Measurements from ENCODE around the gene SPATA6L.

SPATA6L gene

GRCh38 chr9:4548811-4549725, 117.2 kb downstream of the SPATA6L start:
- Histone ChIP-seq H3K36me3 (no peaks in the 10 kb centered on the region), H3K4me2 (no peak overlapping the region), H3K27ac (no peak overlapping the region), H3K9me3 (replicated peaks in 1 of 11) (no peaks in the 10 kb centered on the region), H3K9ac (no peak overlapping the region), H3K4me1 (peaks cover 0 to 15% (median 0%) of the 10 kb centered on the region in 10 experiments; a peak in 4 of 20 replicates), H3K4me3 (no peak overlapping the region), H3K27me3 (peaks cover 0 to 23% (median 6%) of the 10 kb centered on the region in 11 experiments; a peak in 9 of 22 replicates), H4K20me1 (no peaks in the 10 kb centered on the region)
- no peak for TF ChIP-seq Cebpa-rat (IDR thresholded peaks at IDR 0.05)

All from BLaER1 treated with 17β-estradiol and CSF1 and Interleukin-3, amounts not matched to agents 10 nM and 100 nM (cell line).